WI38 (cell line): ENCODE results near the gene OAS2.
A peak's percentile ranks its signal among the peaks of the same experiment; 100 is the strongest.

ENCODE experiments used
- H3K4me3 ChIP-seq: 2 replicates; pipeline ENCODE4 v1.5.1; 2011; ENCODE audit warnings: low read depth, mild to moderate bottlenecking, control low read depth, low read length
- TF ChIP-seq, protein P1 (sequence below): IDR thresholded peaks from 2 replicates; pipeline ENCODE4 v1.5.1; 2012; ENCODE audit warnings: low read depth, mild to moderate bottlenecking, control low read depth, low read length

OAS2 gene

DNA sequence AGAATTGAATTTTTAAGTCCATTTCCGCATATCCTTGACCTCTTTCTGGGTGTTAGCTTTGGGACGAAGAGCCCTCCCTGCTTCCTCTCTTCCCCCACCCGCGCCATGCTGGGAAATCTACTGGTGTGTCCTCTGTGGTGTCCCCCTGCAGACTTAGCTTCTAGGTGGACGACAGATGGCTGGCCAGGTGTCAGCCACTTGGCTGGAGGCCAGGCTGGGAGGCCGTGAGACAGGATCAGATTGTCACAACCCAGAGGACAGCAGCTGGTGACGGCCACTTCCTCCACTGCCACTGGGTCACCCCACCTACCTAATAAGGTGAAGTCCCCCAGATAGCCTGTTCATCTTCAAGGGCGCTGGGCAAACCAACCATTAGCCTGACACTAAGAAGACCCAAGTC lies 64.9 kb downstream of the OAS2 start:
- TF ChIP-seq, protein P1, sequence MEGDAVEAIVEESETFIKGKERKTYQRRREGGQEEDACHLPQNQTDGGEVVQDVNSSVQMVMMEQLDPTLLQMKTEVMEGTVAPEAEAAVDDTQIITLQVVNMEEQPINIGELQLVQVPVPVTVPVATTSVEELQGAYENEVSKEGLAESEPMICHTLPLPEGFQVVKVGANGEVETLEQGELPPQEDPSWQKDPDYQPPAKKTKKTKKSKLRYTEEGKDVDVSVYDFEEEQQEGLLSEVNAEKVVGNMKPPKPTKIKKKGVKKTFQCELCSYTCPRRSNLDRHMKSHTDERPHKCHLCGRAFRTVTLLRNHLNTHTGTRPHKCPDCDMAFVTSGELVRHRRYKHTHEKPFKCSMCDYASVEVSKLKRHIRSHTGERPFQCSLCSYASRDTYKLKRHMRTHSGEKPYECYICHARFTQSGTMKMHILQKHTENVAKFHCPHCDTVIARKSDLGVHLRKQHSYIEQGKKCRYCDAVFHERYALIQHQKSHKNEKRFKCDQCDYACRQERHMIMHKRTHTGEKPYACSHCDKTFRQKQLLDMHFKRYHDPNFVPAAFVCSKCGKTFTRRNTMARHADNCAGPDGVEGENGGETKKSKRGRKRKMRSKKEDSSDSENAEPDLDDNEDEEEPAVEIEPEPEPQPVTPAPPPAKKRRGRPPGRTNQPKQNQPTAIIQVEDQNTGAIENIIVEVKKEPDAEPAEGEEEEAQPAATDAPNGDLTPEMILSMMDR = no peak
- H3K4me3 ChIP-seq = no peak overlapping the region

DNA sequence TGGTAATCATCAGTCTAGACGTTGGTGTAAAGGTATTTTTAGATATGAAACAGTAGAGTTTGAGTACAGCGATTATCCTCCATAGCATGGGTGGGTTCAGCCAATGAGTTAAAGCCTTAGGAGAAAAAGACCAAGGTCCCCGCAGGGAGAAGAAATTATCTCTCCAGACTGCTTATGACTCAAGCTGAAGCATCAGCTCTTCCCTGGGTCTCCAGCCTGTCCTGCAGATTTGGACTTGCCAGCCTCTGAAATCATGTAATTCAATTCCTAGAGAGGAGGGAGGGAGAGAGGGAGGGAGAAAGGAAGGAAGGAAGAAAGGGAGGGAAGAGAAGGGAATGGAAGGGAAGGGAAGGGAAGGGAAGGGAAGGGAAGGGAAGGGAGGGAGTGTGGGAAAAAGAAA lies 66.2 kb downstream of the OAS2 start:
- TF ChIP-seq, protein P1 = no peak
- no peak overlapping the region for H3K4me3 ChIP-seq

DNA sequence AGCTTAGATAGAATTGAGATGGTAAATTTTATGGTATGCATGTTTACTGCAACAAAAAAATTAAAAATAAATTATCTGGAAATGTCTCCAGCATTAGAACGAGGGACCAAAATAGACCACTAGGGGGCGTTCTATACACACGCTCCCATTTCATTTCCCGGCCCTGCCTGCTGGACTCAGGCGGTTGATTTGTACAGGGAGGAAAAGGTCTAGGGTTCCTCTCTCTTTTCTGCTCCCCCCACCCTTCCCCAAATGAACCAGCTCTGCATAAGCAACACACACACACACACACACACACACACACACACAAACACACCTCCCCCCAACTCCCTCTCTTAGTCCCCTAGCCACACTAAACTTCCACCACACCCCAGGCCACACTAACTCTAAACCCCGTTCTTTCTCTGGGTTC lies 70.4 kb downstream of the OAS2 start:
- H3K4me3 ChIP-seq = no peak overlapping the region
- TF ChIP-seq, protein P1 = peak; percentile 76

DNA sequence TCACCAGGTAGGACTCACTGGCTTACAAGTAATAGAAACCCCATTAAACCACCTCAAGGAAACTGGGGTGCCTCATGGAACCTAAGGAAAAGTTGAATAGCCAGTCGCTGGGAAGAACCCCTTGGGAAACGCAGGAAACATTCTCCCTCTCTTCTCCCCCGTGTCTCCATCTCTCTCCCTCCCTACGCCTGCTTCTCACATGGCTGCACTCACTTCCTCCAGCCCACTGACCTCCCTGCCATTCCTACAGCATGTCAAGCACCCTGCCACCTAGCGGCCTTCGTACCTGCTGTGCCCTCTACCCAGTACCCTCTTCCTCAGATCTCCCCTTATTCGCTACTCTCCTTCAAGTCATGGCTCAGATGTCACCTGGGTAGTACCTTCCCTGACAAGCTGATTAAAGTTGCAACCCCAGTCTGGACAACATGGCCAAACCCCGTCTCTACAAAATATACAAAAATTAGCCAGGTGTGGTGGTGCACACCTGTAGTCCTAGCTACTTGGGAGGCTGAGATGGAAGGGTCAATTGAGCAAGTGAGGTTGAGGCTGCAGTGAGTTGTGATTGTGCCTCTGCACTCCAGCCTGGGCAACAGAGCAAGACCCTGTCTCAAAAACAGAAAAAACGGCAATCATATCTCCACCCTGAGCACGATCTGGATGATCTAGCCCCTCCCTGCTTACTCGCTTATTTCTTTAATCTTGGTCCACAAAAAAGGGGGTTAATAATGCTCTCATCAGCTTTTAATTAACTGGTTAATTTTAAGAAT lies 71.8 kb downstream of the OAS2 start:
- H3K4me3 ChIP-seq = no peak overlapping the region
- TF ChIP-seq, protein P1 = no peak

DNA sequence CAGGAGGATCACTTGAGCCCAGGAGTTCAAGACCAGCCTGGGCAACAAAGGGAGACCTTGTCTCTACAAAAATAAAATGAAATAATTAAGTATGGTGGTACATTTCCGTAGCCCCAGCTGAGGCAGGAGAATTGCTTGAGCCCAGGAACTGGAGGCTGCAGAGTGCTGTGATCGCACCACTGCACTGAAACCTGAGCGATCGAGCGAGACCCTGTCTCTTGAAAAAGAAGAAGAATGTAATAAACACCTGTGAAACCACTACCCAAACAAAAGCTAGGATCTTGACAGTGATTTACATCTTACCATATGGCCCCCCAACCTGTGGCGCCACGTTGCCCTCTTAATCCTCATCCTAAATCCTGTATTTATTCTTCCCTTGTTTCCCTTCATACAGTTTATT lies 72.5 kb downstream of the OAS2 start:
- no peak overlapping the region for H3K4me3 ChIP-seq
- TF ChIP-seq, protein P1 = no peak

DNA sequence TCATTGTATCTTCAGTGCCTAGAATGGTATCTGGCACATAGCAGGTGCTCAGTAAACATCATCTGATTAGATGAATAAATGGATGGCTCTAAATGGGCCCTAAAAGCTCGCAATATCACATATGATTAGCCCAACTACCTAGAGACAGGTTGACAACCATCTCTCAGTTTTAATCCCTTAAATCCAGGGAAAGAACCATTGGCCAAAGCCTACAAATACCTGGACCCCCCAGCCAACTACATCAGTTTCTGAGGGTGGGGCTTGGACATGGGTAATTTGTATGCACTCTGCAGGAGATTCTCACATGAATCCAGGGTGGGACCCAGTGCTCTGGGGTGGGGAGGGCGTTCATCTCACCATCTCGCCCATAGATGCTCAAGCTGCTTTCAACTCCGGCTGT lies 73.4 kb downstream of the OAS2 start:
- TF ChIP-seq, protein P1 = no peak
- no peak overlapping the region for H3K4me3 ChIP-seq

DNA sequence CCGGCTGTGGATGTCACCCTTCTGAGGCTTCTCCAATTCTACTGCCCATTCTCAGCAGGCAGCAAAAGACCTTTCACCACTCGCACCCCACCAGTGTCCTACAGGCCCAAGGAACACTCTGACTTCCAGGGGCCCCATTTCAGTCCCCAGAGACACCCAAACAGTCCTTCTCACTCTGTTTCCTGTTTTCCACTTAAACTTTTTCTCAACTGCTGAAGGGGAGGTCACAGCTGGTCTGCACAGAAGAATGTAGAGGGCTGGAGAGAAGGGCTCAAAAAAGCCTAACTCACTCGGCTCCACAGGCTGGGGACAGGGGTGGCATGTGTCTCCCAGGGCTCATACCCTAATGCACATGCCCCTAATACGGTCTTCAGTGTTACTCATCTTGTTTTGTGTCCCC lies 74.0 kb downstream of the OAS2 start:
- H3K4me3 ChIP-seq = no peak overlapping the region
- TF ChIP-seq, protein P1 = no peak
